ENCODE data around the gene PGAP2.
A peak's percentile ranks its signal among the peaks of the same experiment; 100 is the strongest.
"Not testable (repeated sequence)": the region's sequence is repeated elsewhere in the genome, so short reads cannot be mapped to it uniquely, and the experiment has no call there.

PGAP2 gene

GRCh38 chr11:3807909-3808860 lies at the start of gene PGAP2:
TSS of gene PGAP2 (plus strand) at chr11:3808560. CDS start at chr11:3811260, 2,700 bp downstream.
- peak; percentile 79 for DNase-seq (ENCODE audit: low spot score)

GRCh38 chr11:3764266-3764665 lies 44.1 kb upstream of the PGAP2 start:
- DNase-seq (ENCODE audit: low spot score): no peak

GRCh38 chr11:3766836-3767235 lies 41.5 kb upstream of the PGAP2 start:
- DNase-seq (ENCODE audit: low spot score): not testable (repeated sequence)

- no peak for DNase-seq (ENCODE audit: low spot score)
Observed at GRCh38 chr11:3767536-3767935, 40.8 kb upstream of the PGAP2 start.

- DNase-seq (ENCODE audit: low spot score): no peak
Observed at GRCh38 chr11:3773180-3773579, 35.2 kb upstream of the PGAP2 start.

- DNase-seq (ENCODE audit: low spot score): no peak
Observed at GRCh38 chr11:3775736-3776406, 32.5 kb upstream of the PGAP2 start.

GRCh38 chr11:3781423-3781822 lies 26.9 kb upstream of the PGAP2 start:
- no peak for DNase-seq (ENCODE audit: low spot score)

GRCh38 chr11:3782963-3783362 lies 25.4 kb upstream of the PGAP2 start:
- no peak for DNase-seq (ENCODE audit: low spot score)

- DNase-seq (ENCODE audit: low spot score): no peak
Observed at GRCh38 chr11:3783611-3784010, 24.7 kb upstream of the PGAP2 start.

GRCh38 chr11:3786781-3787428 lies 21.5 kb upstream of the PGAP2 start:
- DNase-seq (ENCODE audit: low spot score): no peak

- DNase-seq (ENCODE audit: low spot score): not testable (repeated sequence)
Observed at GRCh38 chr11:3794387-3794786, 14.0 kb upstream of the PGAP2 start.

GRCh38 chr11:3795131-3796001 lies 13.0 kb upstream of the PGAP2 start:
- DNase-seq (ENCODE audit: low spot score): no peak

GRCh38 chr11:3796002-3796311 lies 12.4 kb upstream of the PGAP2 start:
- no peak for DNase-seq (ENCODE audit: low spot score)

- no peak for DNase-seq (ENCODE audit: low spot score)
Observed at GRCh38 chr11:3796346-3796745, 12.0 kb upstream of the PGAP2 start.

GRCh38 chr11:3796801-3797328 lies 11.5 kb upstream of the PGAP2 start:
- no peak for DNase-seq (ENCODE audit: low spot score)

- DNase-seq (ENCODE audit: low spot score): peak; percentile 100
Observed at GRCh38 chr11:3797329-3798090, 10.8 kb upstream of the PGAP2 start, which contains the start of gene NUP98. TSS of gene NUP98 (minus strand) at chr11:3797554. CDS start at chr11:3782117, 15,437 bp downstream.

- DNase-seq (ENCODE audit: low spot score): no peak
Observed at GRCh38 chr11:3799143-3799542, 9.2 kb upstream of the PGAP2 start.

- no peak for DNase-seq (ENCODE audit: low spot score)
Observed at GRCh38 chr11:3799873-3800272, 8.5 kb upstream of the PGAP2 start.

- DNase-seq (ENCODE audit: low spot score): peak; percentile 42
Observed at GRCh38 chr11:3802011-3802790, 6.2 kb upstream of the PGAP2 start.

Measured in left forelimb (tissue), 1 donor.